Stimulated activated naive CD8-positive, alpha-beta T cell treated with anti-CD3 and anti-CD28 coated beads, Interleukin-15, Interleukin-2, amounts not matched to agents 100 ng/mL and 50 ng/mL, for 24 hours (primary cell): ENCODE measurements around the gene FOXD2.

ENCODE experiments used
- H3K27ac Mint-ChIP-seq: one replicate; pipeline ENCODE4 v1.8.0; 2021; ENCODE audit warnings: mild to moderate bottlenecking, mixed read lengths
- H3K27me3 Mint-ChIP-seq: one replicate; pipeline ENCODE4 v1.8.0; 2021; ENCODE audit warnings: mixed read lengths
- H3K36me3 Mint-ChIP-seq: one replicate; pipeline ENCODE4 v1.8.0; 2021; ENCODE audit warnings: low read depth, mixed read lengths
- H3K4me1 Mint-ChIP-seq: one replicate; pipeline ENCODE4 v1.8.0; 2021; ENCODE audit warnings: low read depth, mixed read lengths
- H3K4me3 Mint-ChIP-seq: one replicate; pipeline ENCODE4 v1.8.0; 2021; ENCODE audit warnings: mild to moderate bottlenecking, mixed read lengths
- H3K9me3 Mint-ChIP-seq: one replicate; pipeline ENCODE4 v1.8.0; 2021; ENCODE audit warnings: mixed read lengths

FOXD2 gene

GRCh38 chr1:47409311-47410067, 28.4 kb upstream of the FOXD2 start:
- Mint-ChIP-seq H3K4me1 (no peaks in the 10 kb centered on the region), H3K36me3 (no peaks in the 10 kb centered on the region), H3K27me3 (peaks cover 12% of the 10 kb centered on the region), H3K27ac (no peak overlapping the region), H3K4me3 (no peak overlapping the region), H3K9me3 (no peaks in the 10 kb centered on the region)

DNA sequence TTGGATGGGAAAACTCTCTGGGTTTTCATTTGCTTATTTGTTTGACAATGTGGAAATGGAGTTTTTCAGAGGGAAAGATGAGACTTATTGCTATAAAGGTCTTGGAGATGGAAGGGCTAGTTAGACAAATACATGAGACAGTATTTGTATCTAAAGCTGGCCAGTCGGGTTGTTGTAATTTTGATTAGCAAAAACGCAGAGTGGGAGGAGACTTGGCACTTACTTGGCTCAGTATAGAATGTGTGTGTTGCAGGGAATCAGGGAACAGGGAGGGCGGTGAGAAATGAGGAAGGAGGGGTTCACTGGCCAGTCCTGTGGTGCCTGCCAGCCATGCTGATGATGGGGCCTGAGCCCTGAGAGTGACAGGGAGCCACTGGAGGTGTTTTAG, 27.8 kb upstream of the FOXD2 start:
- Mint-ChIP-seq H3K4me3 (no peak overlapping the region), H3K27me3 (peaks cover 15% of the 10 kb centered on the region), H3K4me1 (no peaks in the 10 kb centered on the region), H3K9me3 (no peaks in the 10 kb centered on the region), H3K36me3 (no peaks in the 10 kb centered on the region), H3K27ac (no peak overlapping the region)

- no peaks in the 10 kb centered on the region for H3K36me3 Mint-ChIP-seq
- H3K4me1 Mint-ChIP-seq = no peaks in the 10 kb centered on the region
- no peak overlapping the region for H3K27ac Mint-ChIP-seq
- H3K9me3 Mint-ChIP-seq = no peaks in the 10 kb centered on the region
- no peak overlapping the region for H3K4me3 Mint-ChIP-seq
- H3K27me3 Mint-ChIP-seq = peaks cover 23% of the 10 kb centered on the region
These were observed 26.4 kb upstream of the FOXD2 start for GRCh38 chr1:47411436-47411835.

- Mint-ChIP-seq H3K4me1 (peaks cover 3% of the 10 kb centered on the region), H3K36me3 (no peaks in the 10 kb centered on the region), H3K4me3 (no peak overlapping the region), H3K27ac (no peak overlapping the region), H3K27me3 (peaks cover 27% of the 10 kb centered on the region), H3K9me3 (no peaks in the 10 kb centered on the region)
These were observed 25.4 kb upstream of the FOXD2 start for GRCh38 chr1:47412437-47412836.

GRCh38 chr1:47415728-47416318, 22.0 kb upstream of the FOXD2 start, which contains the start of gene FOXE3:
Gene FOXE3, plus strand, starts transcription at chr1:47416285. Its CDS starts 31 bp downstream, at chr1:47416316.
- Mint-ChIP-seq H3K4me1 (peaks cover 6% of the 10 kb centered on the region), H3K4me3 (no peak within 1 kb of the TSS), H3K36me3 (no peaks in the 10 kb centered on the region), H3K9me3 (no peaks in the 10 kb centered on the region), H3K27ac (no peak within 1 kb of the TSS), H3K27me3 (peaks cover 45% of the 10 kb centered on the region)

- H3K27me3 Mint-ChIP-seq = peaks cover 45% of the 10 kb centered on the region
- H3K9me3 Mint-ChIP-seq = no peaks in the 10 kb centered on the region
- no peak overlapping the region for H3K27ac Mint-ChIP-seq
- H3K36me3 Mint-ChIP-seq = no peaks in the 10 kb centered on the region
- H3K4me1 Mint-ChIP-seq = peaks cover 6% of the 10 kb centered on the region
- H3K4me3 Mint-ChIP-seq = no peak overlapping the region
These were observed 21.3 kb upstream of the FOXD2 start for GRCh38 chr1:47416319-47417169.

GRCh38 chr1:47417170-47418044, 20.4 kb upstream of the FOXD2 start:
- Mint-ChIP-seq H3K27ac (no peak overlapping the region), H3K4me3 (peak overlapping the region; percentile 13), H3K27me3 (peaks cover 45% of the 10 kb centered on the region), H3K4me1 (peaks cover 6% of the 10 kb centered on the region), H3K9me3 (no peaks in the 10 kb centered on the region), H3K36me3 (no peaks in the 10 kb centered on the region)

DNA sequence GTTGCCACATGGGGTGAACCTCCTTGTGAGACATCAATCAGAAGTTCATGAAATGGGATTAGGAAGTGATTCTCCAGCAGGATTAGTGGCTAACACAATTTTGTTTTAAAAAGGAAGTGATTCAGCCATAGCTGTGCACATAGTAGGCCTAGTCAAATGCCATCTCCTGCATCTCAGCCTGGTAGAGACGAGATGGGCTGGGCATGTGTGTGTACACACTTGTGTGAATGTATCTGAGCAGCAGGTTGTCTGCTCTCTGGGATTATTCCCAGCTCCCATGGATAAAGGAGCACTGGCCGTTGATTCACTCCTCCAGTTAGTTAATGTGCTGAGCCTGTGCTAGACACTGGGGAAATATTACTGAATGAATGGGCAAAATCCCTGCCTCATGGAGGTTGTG, 19.7 kb upstream of the FOXD2 start:
- Mint-ChIP-seq H3K4me3 (no peak overlapping the region), H3K4me1 (peaks cover 6% of the 10 kb centered on the region), H3K27me3 (peaks cover 45% of the 10 kb centered on the region), H3K36me3 (no peaks in the 10 kb centered on the region), H3K27ac (no peak overlapping the region), H3K9me3 (no peaks in the 10 kb centered on the region)

DNA sequence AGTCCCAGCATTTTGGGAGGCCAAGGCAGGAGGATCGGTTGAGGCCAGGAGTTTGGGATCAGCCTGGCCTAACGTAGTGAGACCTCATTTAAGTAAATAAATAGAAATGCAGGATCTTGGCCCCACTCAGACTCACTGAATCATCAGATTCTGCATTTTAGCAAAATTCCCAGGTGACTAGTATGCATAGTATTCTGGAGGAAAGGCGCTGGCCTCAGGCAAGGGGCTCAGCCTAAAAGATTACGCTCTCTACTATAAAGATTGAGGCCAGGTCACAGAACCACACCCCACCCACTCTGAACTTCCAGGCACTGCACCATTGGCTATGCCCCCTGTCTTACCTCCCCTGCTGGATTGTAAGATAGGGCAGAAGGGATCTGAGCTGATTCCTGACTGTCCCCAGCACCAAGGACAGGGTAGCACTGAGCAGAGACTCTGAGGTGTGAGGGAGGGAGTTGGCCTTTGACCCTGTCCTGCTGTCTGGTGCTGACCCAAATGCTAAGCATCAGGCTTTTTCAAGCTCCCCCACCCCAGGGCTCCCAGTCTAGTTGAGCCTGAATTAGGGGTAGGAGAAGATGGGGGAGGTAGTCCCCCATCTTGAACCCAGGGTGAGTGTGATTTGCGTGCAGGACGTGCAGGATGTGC, 19.0 kb upstream of the FOXD2 start:
- H3K36me3 Mint-ChIP-seq = no peaks in the 10 kb centered on the region
- H3K27ac Mint-ChIP-seq = no peak overlapping the region
- H3K27me3 Mint-ChIP-seq = peaks cover 48% of the 10 kb centered on the region
- H3K4me1 Mint-ChIP-seq = peaks cover 6% of the 10 kb centered on the region
- no peaks in the 10 kb centered on the region for H3K9me3 Mint-ChIP-seq
- no peak overlapping the region for H3K4me3 Mint-ChIP-seq

GRCh38 chr1:47420547-47420946, 17.3 kb upstream of the FOXD2 start:
- H3K9me3 Mint-ChIP-seq = no peaks in the 10 kb centered on the region
- H3K27ac Mint-ChIP-seq = no peak overlapping the region
- no peaks in the 10 kb centered on the region for H3K36me3 Mint-ChIP-seq
- peaks cover 6% of the 10 kb centered on the region for H3K4me1 Mint-ChIP-seq
- peaks cover 35% of the 10 kb centered on the region for H3K27me3 Mint-ChIP-seq
- no peak overlapping the region for H3K4me3 Mint-ChIP-seq

DNA sequence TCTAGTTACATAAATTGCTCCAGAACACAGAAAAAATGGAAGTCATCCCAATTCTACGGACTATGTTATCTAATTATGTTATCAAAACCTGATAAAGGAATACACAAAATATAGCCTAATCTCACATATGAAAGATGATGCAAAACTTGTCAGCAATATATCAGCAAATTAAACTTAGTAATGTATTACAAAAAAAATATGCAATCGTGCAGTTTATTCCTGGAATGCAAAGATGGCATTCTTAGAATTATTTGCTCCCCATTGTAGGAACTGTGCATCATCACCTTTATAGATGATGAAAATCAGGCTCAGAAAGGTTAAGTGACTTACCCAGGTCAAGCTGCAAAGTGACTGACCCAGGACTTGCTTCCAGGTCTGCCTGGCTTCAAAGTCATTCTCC, 14.0 kb upstream of the FOXD2 start:
- Mint-ChIP-seq H3K27ac (no peak overlapping the region), H3K4me3 (no peak overlapping the region), H3K27me3 (peaks cover 12% of the 10 kb centered on the region), H3K36me3 (no peaks in the 10 kb centered on the region), H3K4me1 (no peaks in the 10 kb centered on the region), H3K9me3 (no peaks in the 10 kb centered on the region)

DNA sequence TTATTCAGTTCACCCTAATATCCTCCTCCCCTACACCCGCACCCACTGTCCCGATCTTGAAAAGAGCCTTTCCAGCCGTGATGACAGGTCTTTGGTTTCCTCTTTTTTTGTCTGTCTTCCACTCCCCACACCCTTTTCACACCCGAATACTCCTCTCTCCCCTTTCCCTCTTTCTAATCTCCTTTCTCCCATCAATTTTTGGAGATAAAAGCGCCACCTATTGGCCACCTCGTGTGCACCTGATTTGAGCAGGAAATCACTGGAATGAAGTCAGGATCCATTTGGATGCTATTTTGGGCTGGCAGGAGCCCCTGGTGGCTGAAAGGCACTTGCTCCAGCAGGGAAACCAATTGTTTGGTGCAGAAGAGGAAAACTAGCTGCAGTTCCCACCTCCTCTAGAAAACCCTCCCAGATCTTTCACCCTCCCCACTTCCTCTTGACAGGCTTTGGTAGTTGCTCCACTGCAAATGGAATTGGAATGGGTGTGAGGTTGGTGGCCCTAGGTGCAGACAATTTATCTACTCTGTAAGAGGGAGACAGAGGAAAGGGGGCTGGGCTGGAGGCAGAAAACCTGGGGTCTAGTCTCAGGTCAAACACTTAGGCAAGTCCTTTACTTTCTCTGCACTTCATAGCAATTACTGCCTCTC, 13.4 kb upstream of the FOXD2 start:
- no peaks in the 10 kb centered on the region for H3K36me3 Mint-ChIP-seq
- no peak overlapping the region for H3K27ac Mint-ChIP-seq
- H3K4me1 Mint-ChIP-seq = no peaks in the 10 kb centered on the region
- H3K27me3 Mint-ChIP-seq = peaks cover 12% of the 10 kb centered on the region
- no peak overlapping the region for H3K4me3 Mint-ChIP-seq
- no peaks in the 10 kb centered on the region for H3K9me3 Mint-ChIP-seq

DNA sequence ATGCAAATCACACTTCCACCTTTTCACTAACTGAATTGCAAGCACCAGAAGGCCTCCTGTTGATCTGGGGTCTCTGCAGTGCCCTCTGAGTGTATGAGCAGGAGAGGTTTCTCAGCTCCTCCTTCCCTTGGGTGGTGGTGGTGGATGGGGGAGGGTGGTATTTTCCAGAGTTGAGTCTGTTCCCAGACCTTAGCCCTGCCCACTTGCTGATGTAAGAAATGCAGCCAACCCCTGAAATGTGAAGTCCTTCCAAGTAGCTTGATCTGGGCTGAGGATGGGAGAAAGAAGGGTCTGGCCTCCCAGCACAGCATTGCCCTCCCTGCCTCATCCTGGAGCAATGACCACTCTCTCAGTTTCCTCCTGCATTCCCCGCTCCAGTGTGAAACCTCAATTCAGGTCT, 6.3 kb upstream of the FOXD2 start:
- Mint-ChIP-seq H3K4me3 (no peak overlapping the region), H3K27ac (peak overlapping the region; percentile 30), H3K4me1 (peaks cover 45% of the 10 kb centered on the region), H3K36me3 (no peaks in the 10 kb centered on the region), H3K9me3 (no peaks in the 10 kb centered on the region), H3K27me3 (peaks cover 41% of the 10 kb centered on the region)
